DMS79 (cell line): ENCODE data around the gene CACNA2D4.

Experiments used
- DNase-seq: peaks from one replicate; lab custom pipeline; 2025; lab: John Stamatoyannopoulos, UW

CACNA2D4 gene

DNA sequence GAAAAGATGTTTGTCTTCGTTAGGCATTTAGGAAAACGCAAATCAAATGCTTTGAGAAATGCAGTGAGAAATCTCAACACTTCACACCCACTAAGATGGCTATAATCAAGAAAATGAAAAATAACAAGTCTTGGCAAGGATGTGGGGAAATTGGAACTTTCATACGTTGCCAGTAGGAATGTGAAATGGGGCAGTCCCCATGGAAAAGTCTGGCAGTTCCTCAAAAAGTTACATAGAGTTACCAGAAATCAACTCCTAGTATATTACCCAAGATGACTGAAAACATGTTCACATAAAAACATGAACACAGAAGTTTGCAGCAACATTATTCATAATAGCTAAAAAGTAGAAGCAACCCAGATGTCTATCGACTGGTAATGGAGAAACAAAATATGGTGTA lies 139.5 kb downstream of the CACNA2D4 start:
- no peak for DNase-seq

DNA sequence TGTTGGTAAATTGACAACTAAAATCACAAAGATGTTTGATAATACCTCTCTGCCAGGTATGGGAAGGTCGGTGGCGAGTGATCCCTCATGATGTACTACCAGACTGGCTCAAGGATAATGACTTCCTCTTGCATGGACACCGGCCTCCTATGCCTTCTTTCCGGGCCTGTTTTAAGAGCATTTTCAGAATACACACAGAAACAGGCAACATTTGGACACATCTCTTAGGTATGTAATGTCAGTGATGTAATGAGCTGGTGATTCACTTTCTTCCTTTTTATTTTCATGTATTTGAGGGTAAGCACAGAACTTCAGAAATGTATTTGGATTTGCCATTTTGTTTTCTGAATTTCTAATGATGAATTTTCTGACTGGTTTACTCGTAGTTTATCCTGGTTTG lies 140.7 kb downstream of the CACNA2D4 start:
- no peak for DNase-seq

DNA sequence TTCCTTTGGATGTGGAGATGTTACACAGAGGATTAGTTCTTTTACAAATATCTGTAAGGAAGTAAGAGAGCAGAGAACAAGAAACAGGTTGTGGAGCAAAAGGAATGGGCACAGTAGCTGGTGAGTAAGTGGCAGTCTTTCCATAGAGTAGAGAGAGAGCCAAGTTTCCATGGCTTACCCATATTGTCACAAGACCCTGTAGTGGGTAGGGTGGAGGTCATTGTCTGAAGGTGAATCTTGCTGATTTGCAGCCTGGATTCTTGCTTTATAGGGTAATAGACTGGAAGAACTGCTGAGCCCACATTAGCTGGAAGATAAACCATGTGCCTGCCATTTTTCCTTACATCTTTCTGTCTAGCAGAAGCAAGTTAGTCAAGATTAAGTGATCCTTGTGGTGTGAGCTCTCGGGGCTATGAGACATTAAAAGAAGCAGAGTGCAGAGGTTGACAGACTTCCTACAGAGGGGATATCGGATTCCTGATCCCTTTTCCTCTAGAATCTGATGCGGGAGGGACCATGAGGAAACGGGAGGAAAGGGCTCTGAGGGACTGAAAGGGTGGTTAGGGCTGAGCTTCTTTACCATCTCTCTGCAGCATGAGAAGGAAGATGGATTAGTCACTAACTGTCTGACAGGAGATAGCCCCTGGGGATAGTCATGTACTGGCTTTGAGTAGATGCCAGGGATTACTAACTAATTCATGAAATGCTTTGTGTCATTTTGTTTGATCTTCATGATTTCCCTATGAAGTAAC lies 142.1 kb downstream of the CACNA2D4 start:
- no peak for DNase-seq

DNA sequence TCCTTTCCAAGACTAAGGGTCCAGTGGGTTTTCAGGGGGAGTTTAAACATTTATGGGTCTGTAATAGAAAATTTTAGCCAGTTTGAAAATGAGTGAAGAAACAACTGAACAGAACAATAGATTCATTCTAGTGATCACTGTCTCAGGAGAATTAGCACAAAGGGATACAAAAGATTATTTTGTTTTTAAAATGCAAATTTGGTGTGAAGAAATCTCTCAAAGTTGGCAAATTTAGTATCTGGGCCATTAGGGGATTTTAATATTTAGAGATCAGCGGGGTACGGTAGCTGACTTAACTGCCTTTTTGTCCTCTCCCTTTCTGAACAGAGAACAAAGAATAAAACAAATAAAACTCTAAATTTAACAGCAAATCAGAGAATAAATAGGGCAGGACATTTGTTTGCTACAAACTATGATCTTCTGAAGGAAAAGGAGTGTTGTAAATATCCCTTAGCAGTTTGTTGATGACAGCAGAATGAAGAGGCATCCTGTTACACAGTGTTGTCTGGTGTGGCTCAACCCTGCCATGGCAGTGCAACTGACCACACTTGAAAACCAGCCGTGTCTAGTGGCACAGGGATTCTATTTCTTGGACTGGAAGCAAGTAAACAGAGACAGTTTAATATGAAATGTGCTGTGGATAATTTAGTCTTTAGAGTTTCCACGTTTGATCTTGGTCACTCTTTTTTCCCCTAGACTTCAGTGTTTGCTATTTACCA lies 144.4 kb downstream of the CACNA2D4 start:
- DNase-seq = no peak

DNA sequence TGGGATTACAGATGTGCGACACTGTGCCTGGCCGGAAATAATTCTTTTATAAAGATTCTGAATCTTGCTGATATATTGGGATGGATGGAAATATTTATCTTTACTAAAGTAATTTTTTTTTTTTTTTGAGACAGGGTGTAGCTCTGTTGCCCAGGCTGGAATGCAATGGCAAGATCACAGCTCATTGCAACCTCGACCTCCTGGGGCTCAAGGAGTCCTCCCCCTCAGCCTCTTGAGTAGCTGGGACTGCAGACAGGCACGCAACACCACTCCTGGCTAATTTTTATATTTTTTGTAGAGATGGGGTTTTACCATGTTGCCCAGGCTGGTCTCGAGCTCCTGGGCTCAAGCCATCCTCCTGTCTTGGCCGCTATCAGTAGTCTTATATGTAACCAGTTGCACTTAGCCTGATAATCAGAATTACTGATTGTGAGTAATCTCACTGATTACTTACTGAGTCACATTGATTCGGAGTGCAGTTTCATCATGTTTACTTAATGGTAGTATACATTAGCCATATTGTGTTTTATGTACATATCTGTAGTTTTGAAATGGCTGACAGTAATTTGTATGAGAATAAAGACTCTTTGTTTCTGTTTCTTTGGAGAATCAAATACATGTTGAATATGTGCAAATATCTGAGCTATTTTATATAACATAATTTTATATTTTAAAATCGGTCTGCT lies 148.5 kb downstream of the CACNA2D4 start:
- DNase-seq = no peak

DNA sequence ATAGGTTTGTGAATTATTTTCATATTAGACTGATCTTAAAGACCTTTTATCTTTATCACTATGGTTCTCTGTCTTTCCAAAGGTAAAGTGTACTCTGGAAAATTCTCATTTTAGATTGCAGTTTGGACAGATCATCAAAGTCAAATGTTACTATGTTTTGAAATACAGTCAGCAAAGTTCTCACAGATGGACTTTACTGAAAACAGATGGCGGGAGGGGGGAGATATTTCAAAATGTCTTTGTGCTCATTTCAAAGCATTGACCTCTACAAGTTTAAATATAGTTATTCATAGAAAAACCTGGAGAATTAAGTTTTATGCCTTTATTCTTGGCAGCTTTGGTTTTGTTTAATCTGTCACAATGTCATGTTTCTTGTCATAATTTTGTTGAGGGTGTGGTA lies 149.8 kb downstream of the CACNA2D4 start:
- no peak for DNase-seq

DNA sequence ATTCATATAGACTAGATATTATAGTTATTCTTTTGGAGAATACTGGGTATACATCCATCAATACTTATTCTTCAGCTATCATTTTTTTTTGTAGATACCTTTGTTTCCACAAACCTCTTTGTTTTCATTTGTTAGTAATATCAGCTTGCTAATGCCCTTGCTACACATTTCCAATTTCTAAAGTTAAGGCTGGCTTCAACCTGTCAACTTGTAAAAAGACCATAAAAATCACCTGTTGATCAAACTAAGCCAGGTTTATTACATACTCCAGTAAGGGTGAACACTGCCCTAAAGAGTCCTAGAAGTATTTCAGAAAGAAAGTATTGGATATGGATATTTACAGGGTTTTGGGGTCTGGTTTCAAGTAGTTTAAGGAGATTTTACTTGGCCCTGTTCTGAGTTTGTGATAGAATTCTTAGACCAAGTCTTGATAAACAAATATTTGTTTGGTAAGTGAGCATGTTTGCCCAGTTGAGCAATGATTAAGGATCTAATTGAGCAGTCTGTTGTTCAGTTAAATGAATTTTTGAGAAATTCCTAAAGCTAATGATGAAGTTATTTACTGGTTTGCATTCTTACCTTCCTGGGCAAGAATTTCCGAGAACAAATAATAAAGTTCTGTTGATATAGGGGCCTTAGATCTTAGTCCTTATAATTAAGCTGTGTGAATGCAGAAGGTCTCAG lies 150.9 kb downstream of the CACNA2D4 start:
- DNase-seq = no peak

DNA sequence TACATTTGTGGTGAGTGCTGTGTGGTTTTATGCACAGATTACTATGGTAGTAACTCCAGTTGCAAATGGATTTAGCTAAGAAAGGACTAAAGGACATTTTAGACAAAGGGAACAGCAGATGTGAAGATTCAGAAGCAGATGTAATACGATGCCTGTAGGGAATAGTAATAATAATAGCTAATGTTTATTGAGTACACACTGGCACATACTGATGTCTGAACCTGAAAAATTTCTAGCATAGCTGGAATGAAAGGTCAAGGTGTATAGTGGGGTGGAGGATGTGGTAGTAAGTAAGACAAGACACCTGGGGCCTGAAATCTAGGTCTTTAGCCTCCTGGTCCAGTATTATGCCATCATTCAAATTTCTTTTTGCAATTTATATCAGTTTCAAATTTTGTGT lies 152.3 kb downstream of the CACNA2D4 start:
- DNase-seq = no peak

DNA sequence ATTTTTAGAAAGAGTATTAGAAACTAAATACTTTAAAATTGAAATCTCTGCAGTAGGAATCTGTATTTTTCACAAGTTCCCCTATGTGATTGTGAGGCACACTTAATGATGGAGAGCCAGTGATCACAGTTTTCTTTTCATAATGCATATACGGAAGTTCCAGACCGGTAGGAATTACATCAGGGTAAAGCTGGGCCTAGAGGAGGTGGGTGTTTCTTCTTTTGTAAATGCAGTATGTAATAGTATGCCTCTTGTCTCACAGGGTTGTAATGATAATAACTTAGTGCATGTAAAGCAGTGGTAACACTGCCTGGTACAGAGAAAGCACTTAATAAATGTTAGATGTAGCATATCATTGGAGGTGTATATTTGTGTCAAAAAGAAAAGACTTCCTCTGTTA lies 155.3 kb downstream of the CACNA2D4 start:
- no peak for DNase-seq

DNA sequence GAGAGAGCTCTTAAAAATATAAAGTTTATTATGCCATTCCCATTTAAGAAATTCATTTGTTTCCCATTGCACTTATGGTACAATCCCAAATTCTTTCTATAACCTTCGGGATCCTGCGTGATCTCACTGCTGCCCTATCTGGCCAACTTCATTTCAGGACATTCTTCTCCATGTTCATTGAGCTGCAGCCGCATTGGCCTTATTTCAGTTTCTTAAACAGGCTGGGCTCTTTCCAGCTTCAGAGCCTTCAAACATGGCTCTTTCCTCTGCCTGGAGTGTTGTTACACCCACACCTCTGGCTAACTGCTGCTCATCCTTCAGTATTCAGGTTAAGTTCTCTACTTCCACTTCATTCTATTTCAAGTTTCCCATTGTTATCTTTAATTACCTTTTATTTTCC lies 156.6 kb downstream of the CACNA2D4 start:
- no peak for DNase-seq

DNA sequence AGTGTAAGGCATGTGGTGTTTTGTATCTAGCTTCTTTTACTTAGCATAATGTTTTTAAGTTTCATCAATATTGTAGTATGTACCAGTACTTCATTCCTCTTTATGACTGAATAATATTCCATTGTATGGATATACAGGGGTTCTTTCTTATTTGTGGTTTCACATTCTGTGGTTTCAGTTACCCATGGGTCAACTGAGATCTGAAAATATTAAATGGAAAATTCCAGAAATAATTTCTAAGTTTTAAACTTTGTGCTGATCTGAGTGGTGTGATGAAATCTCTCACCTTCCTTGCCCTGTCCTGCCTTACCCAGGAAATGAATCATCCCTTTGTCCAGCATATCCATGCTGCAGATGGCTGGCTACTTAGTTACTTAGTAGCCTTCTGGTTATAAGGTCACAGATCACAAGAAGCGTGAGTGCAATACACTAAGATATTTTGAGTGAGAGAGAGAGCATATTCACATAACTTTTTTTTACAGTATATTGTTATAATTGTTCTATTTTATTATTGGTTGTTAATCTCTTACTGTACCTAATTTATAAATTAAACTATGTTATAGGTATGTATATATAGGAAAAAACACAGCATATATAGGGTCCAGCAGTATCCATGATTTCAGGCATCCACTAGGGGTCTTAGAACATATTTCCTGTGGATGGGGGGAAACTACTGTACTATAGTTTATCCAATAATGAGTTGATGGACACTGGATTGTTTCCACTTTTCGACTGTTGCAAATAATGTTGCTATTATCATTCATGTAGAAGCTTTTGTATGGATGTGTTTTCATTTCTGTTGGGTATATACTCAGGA lies 157.7 kb downstream of the CACNA2D4 start:
- no peak for DNase-seq

DNA sequence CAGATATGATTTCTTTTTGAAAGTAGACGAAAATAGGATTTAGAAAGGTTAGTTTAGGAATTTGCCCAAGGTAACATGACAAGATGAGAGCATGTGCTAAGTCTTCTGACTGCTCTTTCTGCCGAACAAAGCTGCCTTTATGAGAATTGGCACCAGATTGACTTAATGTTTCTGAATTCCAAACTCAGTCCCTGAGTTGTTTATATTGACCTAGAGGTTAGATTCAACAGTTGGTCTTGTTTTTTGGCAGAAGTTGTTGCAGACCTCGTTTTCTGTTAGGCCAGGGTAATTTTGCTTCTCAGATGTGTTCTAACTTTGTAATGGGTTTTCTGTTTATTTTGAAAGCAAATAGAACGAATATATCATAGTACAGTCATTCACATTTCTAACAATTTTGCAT lies 159.6 kb downstream of the CACNA2D4 start:
- no peak for DNase-seq

DNA sequence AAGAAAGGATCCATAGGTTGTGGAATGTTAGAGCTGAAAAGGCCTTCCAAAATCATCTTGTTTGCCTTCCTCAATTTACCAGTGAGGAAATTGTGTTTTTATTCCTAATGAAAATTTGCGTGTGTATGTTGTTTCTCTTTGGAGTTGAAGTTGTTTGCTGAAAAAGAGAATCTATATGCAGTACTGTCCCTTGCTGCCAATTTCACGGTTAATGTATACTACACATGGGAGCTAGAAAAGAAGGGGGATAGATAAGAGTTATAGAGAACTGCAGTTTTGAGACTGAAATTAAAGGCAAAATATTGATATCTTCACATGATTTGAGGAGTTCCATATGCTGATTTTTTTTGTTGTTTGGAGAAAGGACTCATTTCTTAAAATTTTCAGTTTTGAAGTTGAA lies 160.1 kb downstream of the CACNA2D4 start:
- no peak for DNase-seq

DNA sequence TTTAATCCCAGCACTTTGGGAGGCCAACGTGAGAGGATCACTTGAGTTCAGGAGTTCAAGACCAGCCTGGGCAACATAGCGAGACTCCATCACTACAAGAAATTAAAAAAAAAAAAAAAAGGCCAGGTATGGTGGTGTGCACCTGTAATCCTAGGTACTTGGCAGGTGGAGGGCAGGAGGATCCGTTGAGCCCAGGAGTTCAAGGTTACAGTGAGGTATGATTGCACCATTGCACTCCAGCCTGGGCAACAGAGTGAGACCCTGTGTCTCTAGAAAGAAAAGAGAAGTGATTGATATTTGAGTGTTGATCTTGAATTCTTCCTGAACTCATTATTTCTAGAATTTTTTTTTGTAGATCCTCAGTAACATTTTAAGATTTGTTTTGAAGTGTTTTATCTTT lies 168.2 kb downstream of the CACNA2D4 start:
- DNase-seq = no peak

DNA sequence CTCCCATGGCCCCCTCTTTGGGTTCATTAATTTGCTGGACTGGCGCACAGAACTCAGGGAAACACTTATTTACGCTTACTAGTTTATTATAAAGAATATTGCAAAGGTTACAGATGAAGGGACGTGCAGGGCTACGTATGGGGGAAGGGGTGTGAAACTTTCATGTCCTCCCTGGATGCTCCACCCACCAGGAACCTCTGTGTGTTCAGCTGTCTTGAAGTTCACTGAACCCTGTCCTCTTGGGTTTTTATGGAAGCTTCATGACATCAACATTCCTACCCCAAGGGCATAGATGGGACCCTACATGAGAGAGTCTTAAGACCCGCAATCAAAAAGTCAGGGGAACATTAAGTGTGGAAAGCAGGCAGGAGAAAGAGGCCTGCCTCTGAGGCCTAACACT lies 169.4 kb downstream of the CACNA2D4 start:
- DNase-seq = no peak

DNA sequence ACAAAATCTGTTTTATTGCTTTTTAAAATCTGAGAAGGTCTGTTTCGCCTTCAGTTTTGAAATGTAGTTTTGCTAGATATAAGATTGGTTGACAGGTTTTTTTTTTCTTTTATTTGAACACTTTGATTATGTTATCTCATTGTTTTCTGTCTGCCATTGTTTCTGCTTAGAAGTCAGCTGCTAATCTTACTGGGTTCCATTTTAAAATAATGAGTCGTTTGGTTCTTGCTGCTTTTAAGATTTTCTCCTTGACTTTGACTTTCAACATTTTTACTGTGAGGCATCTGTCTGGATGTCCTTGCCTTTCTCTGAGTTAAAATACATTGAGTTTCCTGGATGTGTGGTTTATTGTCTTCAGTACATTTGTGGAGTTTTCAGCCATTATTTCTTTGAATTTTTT lies 170.8 kb downstream of the CACNA2D4 start:
- DNase-seq = no peak

DNA sequence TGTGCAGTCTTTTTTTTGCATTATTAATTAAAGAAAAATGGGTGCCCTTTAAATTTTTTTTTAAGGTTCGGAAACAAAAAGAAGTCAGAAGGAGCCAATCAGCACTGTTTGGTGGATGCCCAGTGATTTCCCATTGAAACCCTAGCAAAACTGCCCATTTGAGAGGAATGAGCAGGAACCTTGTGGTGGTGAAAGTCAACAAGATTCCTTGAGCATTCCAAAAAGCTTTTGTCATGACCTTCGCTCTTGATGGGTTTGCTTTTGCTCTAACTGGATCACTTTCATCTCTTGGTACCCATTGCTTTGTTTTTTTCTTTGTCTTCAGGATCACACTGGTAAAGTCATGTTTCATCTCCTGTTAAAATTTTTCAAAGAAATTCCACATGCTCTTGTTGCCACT lies 173.5 kb downstream of the CACNA2D4 start:
- no peak for DNase-seq
